22Rv1 (cell line): ENCODE measurements around the gene CDKN1A.

Source experiments
- H3K27ac ChIP-seq: fragments of 450-650 bp; 2 replicates; pipeline ENCODE4 v1.5.1; 2017
- ZFX ChIP-seq: fragments of 450-650 bp; IDR thresholded peaks from 2 replicates; pipeline ENCODE4 v1.6.1; 2017; ENCODE audit warnings: antibody characterized with exemption, borderline replicate concordance
- TF ChIP-seq, protein P1 (sequence below): fragments of 450-650 bp; IDR thresholded peaks from 2 replicates; pipeline ENCODE4 v1.5.1; 2017; ENCODE audit warnings: mild to moderate bottlenecking

Gene CDKN1A

DNA sequence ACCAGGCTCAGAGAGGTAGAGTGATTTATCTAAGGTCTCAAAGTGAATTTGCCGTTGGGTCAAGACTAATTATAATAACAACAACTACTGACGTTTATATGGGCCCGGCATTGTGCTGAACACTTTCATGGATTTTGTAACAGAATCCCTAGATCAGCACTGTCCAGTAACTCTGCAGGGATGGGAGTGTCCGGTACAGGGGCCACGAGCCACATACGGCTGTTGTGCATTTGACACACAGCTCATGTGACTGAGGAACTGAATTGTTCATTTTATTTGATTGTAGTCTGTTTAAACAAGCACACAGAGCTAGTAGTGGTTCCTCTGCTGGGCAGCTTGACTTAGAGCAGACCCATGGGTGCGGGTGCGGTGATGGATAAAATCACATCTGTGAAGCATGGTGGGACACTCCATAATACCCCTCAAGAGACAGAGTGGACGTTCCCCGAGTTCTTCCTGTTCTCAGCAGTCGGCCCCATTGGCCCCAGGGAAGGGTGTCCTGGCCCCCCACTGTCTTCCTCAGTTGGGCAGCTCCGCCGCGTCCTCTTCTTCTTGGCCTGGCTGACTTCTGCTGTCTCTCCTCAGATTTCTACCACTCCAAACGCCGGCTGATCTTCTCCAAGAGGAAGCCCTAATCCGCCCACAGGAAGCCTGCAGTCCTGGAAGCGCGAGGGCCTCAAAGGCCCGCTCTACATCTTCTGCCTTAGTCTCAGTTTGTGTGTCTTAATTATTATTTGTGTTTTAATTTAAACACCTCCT lies 6.8 kb downstream of the CDKN1A start:
- TF ChIP-seq, protein P1, sequence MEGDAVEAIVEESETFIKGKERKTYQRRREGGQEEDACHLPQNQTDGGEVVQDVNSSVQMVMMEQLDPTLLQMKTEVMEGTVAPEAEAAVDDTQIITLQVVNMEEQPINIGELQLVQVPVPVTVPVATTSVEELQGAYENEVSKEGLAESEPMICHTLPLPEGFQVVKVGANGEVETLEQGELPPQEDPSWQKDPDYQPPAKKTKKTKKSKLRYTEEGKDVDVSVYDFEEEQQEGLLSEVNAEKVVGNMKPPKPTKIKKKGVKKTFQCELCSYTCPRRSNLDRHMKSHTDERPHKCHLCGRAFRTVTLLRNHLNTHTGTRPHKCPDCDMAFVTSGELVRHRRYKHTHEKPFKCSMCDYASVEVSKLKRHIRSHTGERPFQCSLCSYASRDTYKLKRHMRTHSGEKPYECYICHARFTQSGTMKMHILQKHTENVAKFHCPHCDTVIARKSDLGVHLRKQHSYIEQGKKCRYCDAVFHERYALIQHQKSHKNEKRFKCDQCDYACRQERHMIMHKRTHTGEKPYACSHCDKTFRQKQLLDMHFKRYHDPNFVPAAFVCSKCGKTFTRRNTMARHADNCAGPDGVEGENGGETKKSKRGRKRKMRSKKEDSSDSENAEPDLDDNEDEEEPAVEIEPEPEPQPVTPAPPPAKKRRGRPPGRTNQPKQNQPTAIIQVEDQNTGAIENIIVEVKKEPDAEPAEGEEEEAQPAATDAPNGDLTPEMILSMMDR: no peak
- no peak for TF ChIP-seq ZFX
- H3K27ac ChIP-seq: no peak overlapping the region; the same call in 1 of the 2 replicates

DNA sequence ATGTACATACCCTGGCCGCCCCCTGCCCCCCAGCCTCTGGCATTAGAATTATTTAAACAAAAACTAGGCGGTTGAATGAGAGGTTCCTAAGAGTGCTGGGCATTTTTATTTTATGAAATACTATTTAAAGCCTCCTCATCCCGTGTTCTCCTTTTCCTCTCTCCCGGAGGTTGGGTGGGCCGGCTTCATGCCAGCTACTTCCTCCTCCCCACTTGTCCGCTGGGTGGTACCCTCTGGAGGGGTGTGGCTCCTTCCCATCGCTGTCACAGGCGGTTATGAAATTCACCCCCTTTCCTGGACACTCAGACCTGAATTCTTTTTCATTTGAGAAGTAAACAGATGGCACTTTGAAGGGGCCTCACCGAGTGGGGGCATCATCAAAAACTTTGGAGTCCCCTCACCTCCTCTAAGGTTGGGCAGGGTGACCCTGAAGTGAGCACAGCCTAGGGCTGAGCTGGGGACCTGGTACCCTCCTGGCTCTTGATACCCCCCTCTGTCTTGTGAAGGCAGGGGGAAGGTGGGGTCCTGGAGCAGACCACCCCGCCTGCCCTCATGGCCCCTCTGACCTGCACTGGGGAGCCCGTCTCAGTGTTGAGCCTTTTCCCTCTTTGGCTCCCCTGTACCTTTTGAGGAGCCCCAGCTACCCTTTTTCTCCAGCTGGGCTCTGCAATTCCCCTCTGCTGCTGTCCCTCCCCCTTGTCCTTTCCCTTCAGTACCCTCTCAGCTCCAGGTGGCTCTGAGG lies 7.6 kb downstream of the CDKN1A start:
- TF ChIP-seq ZFX: no peak
- TF ChIP-seq, protein P1: no peak
- H3K27ac ChIP-seq: no peak overlapping the region

DNA sequence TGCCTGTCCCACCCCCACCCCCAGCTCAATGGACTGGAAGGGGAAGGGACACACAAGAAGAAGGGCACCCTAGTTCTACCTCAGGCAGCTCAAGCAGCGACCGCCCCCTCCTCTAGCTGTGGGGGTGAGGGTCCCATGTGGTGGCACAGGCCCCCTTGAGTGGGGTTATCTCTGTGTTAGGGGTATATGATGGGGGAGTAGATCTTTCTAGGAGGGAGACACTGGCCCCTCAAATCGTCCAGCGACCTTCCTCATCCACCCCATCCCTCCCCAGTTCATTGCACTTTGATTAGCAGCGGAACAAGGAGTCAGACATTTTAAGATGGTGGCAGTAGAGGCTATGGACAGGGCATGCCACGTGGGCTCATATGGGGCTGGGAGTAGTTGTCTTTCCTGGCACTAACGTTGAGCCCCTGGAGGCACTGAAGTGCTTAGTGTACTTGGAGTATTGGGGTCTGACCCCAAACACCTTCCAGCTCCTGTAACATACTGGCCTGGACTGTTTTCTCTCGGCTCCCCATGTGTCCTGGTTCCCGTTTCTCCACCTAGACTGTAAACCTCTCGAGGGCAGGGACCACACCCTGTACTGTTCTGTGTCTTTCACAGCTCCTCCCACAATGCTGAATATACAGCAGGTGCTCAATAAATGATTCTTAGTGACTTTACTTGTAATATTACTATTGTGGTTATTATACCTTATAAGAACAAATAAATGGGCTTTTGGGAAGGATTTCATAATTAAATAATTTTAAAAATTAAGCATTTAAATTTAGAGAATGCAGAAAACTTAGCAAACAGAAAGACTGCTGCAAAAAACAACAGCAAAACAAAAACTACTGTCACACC lies 8.4 kb downstream of the CDKN1A start:
- TF ChIP-seq ZFX: no peak
- TF ChIP-seq, protein P1: no peak
- H3K27ac ChIP-seq: no peak overlapping the region

DNA sequence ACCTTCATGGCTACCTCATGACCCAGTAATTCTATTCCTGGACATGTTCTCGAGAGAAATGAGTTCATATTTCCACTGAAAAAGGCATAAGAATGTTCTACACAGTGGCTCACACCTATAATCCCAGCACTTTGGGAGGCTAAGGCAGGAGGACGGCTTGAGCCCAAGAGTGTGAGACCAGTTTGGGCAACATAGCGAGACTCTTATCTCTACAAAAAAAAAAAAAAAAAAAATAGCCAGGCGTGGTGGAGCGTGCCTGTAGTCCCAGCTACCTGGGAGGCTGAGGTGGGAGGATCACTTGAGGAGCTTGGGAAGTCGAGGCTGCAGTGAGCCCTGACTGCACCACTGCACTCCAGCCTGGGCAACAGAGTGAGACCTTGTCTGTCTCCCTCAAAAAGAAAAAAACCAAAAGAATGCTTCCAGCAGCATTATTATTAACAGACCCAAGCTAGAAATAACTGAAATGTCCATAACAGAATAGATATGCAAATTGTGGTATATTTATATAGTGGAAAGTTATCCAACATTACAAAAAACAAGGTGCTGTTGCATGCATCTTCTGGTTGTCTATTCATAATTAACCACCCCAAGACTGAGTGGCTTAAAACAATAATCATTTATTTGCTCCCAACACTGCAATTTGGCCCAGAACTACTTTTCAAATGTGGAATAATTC lies 9.7 kb downstream of the CDKN1A start:
- H3K27ac ChIP-seq: no peak overlapping the region
- no peak for TF ChIP-seq ZFX
- TF ChIP-seq, protein P1: no peak

DNA sequence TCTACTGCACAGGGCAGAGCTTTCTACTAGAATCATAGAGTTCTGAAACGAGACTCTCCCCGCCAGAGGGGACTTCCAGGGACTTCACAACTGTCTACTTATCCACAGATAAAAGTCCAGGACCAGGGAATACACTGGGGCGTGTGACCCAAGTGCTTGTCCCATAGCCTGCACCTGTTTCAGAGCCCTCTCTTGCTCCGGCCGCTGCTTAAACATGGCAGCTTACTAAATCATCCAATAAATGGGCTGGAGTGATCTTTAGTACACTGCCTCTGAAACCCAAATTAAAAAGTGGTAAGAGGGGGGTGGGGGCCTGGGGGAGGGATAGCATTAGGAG lies 10.2 kb downstream of the CDKN1A start:
- TF ChIP-seq, protein P1: no peak
- TF ChIP-seq ZFX: no peak
- H3K27ac ChIP-seq: no peak overlapping the region

DNA sequence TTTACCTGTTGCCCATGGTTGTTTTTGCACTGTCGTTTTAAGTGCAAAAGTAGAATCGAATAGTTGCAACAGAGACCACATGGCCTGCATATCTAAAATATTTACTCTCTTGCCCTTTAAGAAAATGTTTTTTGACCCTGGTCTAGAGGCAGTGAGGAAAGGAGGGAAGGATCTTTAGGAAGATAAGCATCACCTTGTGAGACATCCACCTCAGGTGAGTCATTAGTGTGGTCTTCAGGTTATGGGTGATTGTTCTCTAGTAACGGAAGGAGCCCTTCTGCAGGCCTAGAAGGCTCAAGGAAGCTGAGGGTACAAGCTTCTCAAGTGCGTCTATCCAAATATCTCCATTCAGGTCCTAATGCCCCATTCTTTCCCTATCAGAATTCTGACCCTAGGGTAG lies 12.5 kb downstream of the CDKN1A start:
- no peak for TF ChIP-seq ZFX
- TF ChIP-seq, protein P1: no peak
- no peak overlapping the region for H3K27ac ChIP-seq
